Liver (tissue), 3 donors: ENCODE results near the gene TMEM38B.

ENCODE experiments used
- ATF3 ChIP-seq: IDR thresholded peaks from 2 replicates; pipeline ENCODE4 v1.6.1; 2016; ENCODE audit warnings: antibody characterized with exemption
- CTCF ChIP-seq: fragments of 150-350 bp; IDR thresholded peaks from 2 replicates; pipeline ENCODE4 v1.5.1; 2017; ENCODE audit warnings: improper control_type of control experiment, low read depth, low read length; ENCODE audit not compliant: missing input control
- EGR1 ChIP-seq, 2 donors: IDR thresholded peaks; 2 replicates each; pipeline ENCODE4 v1.6.1; 2016 to 2018; ENCODE audit warnings: antibody characterized with exemption in 2 of 2, low read depth in 2 of 2
- GABPA ChIP-seq, 2 donors: IDR thresholded peaks in 1 of 2; conservative IDR thresholded peaks in 1 of 2; 2 replicates each; pipeline ENCODE4 v1.6.1; 2016; ENCODE audit warnings: antibody characterized with exemption in 2 of 2, mild to moderate bottlenecking in 1 of 2, moderate library complexity in 1 of 2
- HNF4A ChIP-seq, 2 donors: conservative IDR thresholded peaks; 2 replicates each; pipeline ENCODE4 v1.6.1; 2016; ENCODE audit warnings: antibody characterized with exemption in 2 of 2, mild to moderate bottlenecking in 2 of 2
- HNF4G ChIP-seq: IDR thresholded peaks from 2 replicates; pipeline ENCODE4 v1.6.1; 2016; ENCODE audit warnings: antibody characterized with exemption
- JUND ChIP-seq, 2 donors: IDR thresholded peaks; 2 replicates each; pipeline ENCODE4 v1.6.1; 2016; ENCODE audit warnings: antibody characterized with exemption in 2 of 2
- MAX ChIP-seq: IDR thresholded peaks from 2 replicates; pipeline ENCODE4 v1.6.1; 2016; ENCODE audit warnings: antibody characterized with exemption
- RAD21 ChIP-seq, 2 donors: IDR thresholded peaks; 2 replicates each; pipeline ENCODE4 v1.6.1; 2016; ENCODE audit warnings: antibody characterized with exemption in 2 of 2, mild to moderate bottlenecking in 2 of 2
- REST ChIP-seq: IDR thresholded peaks from 2 replicates; pipeline ENCODE4 v1.6.1; 2016; ENCODE audit warnings: antibody characterized with exemption, mild to moderate bottlenecking
- RXRA ChIP-seq, 2 donors: IDR thresholded peaks; 2 replicates each; pipeline ENCODE4 v1.6.1; 2017 to 2018; ENCODE audit warnings: antibody characterized with exemption in 2 of 2, mild to moderate bottlenecking in 1 of 2
- SP1 ChIP-seq: IDR thresholded peaks from 2 replicates; pipeline ENCODE4 v1.6.1; 2018; ENCODE audit warnings: antibody characterized with exemption, mild to moderate bottlenecking
- TAF1 ChIP-seq: conservative IDR thresholded peaks from 2 replicates; pipeline ENCODE4 v1.6.1; 2016; ENCODE audit warnings: antibody characterized with exemption, mild to moderate bottlenecking
- YY1 ChIP-seq: IDR thresholded peaks from 2 replicates; pipeline ENCODE4 v1.6.1; 2016; ENCODE audit warnings: antibody characterized with exemption, mild to moderate bottlenecking
- donor health status: healthy.
- donor health status: healthy.

- TF ChIP-seq CTCF (no peak), YY1 (no peak), SP1 (no peak), HNF4A (conservative IDR thresholded peaks at IDR 0.05) (no peak), HNF4G (no peak), REST (no peak), JUND (IDR thresholded peaks at IDR 0.05) (no peak), TAF1 (no peak), RAD21 (IDR thresholded peaks at IDR 0.05) (no peak), ATF3 (no peak), GABPA (IDR thresholded peaks at IDR 0.05 in 1 of 2, conservative IDR thresholded peaks at IDR 0.05 in 1 of 2) (no peak), MAX (no peak), RXRA (IDR thresholded peaks at IDR 0.05) (no peak), EGR1 (IDR thresholded peaks at IDR 0.05; ENCODE audit: low read depth in 2 of 2) (no peak)
Measured at GRCh38 chr9:105712297-105712696, 18.0 kb downstream of the TMEM38B start.
